Measurements from ENCODE around the gene LRP6. TPM values are rescaled to one million over a fixed set of nuclear protein-coding genes. Genes with fewer than 3 reads are reported as not detected.

The LRP6 gene
- total RNA-seq, 1 experiment from 2014 or later, result 45.5 TPM

DNA sequence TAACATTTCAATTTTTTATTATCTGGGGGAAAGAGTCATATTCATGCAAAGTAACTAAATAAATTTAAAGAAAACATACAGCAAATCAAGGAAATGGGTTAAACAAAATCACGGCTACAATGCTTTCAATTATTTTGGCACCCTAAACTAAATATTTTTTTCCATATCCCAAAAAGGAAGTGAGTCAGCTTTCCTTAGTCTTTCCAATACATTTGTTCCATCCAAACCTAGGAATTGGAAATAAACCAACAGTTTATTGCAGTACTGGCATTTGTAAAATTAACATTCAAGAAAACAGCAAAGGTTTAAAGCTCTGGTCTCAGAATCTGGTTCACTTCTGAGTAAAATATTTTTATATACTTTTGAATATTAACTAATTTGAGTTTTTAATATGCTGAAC, 106.9 kb downstream of the LRP6 start:
- no peaks in the 10 kb centered on the region for H3K4me1 ChIP-seq (replicated peaks; ENCODE audit: insufficient read depth)
- H4K20me1 ChIP-seq (ENCODE audit: insufficient read depth), result no peaks in the 10 kb centered on the region
- no peak overlapping the region for H2AFZ ChIP-seq
- no peaks in the 10 kb centered on the region for H3K9me3 ChIP-seq (ENCODE audit: insufficient read depth, low read depth)
- DNase-seq, result no peak
- intact Hi-C loops (cut with micrococcal nuclease; ENCODE audit: unreplicated experiment), result no loop called here
- BruUV-seq (replicated peaks), result no TSS peak
- H3K9me2 ChIP-seq (ENCODE audit: insufficient read depth), result no peaks in the 10 kb centered on the region
- ChIA-PET POLR2A (ENCODE audit: unreplicated experiment) (interaction anchor here (0.6 kb wide), 1 partner anchor 543 kb away, joined by 4 read pairs; no protein-coding TSS in a partner anchor), CTCF (interaction anchor here (0.6 kb wide), 1 partner anchor 25 kb away, joined by 4 read pairs; no protein-coding TSS in a partner anchor)
- no peak overlapping the region for H3K27ac ChIP-seq
- H3K79me2 ChIP-seq (ENCODE audit: low read depth), result no peaks in the 10 kb centered on the region
- TF ChIP-seq EZH2 (IDR thresholded peaks at IDR 0.05; ENCODE audit: low read depth), result no peak
- TF ChIP-seq, protein P1, sequence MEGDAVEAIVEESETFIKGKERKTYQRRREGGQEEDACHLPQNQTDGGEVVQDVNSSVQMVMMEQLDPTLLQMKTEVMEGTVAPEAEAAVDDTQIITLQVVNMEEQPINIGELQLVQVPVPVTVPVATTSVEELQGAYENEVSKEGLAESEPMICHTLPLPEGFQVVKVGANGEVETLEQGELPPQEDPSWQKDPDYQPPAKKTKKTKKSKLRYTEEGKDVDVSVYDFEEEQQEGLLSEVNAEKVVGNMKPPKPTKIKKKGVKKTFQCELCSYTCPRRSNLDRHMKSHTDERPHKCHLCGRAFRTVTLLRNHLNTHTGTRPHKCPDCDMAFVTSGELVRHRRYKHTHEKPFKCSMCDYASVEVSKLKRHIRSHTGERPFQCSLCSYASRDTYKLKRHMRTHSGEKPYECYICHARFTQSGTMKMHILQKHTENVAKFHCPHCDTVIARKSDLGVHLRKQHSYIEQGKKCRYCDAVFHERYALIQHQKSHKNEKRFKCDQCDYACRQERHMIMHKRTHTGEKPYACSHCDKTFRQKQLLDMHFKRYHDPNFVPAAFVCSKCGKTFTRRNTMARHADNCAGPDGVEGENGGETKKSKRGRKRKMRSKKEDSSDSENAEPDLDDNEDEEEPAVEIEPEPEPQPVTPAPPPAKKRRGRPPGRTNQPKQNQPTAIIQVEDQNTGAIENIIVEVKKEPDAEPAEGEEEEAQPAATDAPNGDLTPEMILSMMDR (conservative IDR thresholded peaks at IDR 0.05), result no peak
- no peak overlapping the region for H3K4me3 ChIP-seq
- H3K4me2 ChIP-seq, result no peak overlapping the region
- H3K27me3 ChIP-seq (ENCODE audit: insufficient read depth, low read depth), result no peaks in the 10 kb centered on the region
- H3K36me3 ChIP-seq (ENCODE audit: low read depth), result no peaks in the 10 kb centered on the region
- no peaks in the 10 kb centered on the region for H3F3A ChIP-seq (ENCODE audit: insufficient read depth, low read depth)

DNA sequence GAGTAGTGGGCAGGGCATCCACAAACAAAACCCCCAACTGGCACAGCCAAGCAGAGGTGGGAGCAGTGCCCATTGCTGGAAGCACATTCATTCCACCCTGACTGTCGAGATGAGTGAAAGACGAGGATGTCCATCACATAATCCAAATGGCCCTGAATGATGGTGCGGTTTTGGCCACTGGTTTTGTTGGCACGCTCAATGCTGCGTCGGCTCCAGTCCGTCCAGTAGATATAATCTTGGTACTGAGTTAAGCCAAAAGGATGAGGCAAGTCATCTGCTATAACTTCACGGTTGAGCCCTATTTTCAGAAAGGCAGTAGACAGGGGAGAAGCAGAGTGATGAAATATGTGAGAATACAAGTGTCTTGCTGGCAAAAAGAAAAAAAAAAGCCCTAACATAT, 108.0 kb downstream of the LRP6 start:
- no peaks in the 10 kb centered on the region for H3K4me1 ChIP-seq (replicated peaks; ENCODE audit: insufficient read depth)
- H3K9me3 ChIP-seq (ENCODE audit: insufficient read depth, low read depth), result no peaks in the 10 kb centered on the region
- no peaks in the 10 kb centered on the region for H3K9me2 ChIP-seq (ENCODE audit: insufficient read depth)
- no peak overlapping the region for H3K4me3 ChIP-seq
- CTCF ChIA-PET, result no interaction called here
- no peak overlapping the region for H2AFZ ChIP-seq
- no peaks in the 10 kb centered on the region for H3K36me3 ChIP-seq (ENCODE audit: low read depth)
- POLR2A ChIA-PET (ENCODE audit: unreplicated experiment), result no interaction called here
- TF ChIP-seq, protein P1 (conservative IDR thresholded peaks at IDR 0.05), result no peak
- no peak for TF ChIP-seq EZH2 (IDR thresholded peaks at IDR 0.05; ENCODE audit: low read depth)
- H3K27ac ChIP-seq, result no peak overlapping the region
- H3K4me2 ChIP-seq, result no peak overlapping the region
- no peaks in the 10 kb centered on the region for H3K79me2 ChIP-seq (ENCODE audit: low read depth)
- intact Hi-C loops (cut with micrococcal nuclease; ENCODE audit: unreplicated experiment), result no loop called here
- H3K27me3 ChIP-seq (ENCODE audit: insufficient read depth, low read depth), result no peaks in the 10 kb centered on the region
- no peaks in the 10 kb centered on the region for H4K20me1 ChIP-seq (ENCODE audit: insufficient read depth)
- no peak for DNase-seq
- H3F3A ChIP-seq (ENCODE audit: insufficient read depth, low read depth), result no peaks in the 10 kb centered on the region
- no TSS peak for BruUV-seq (replicated peaks)

DNA sequence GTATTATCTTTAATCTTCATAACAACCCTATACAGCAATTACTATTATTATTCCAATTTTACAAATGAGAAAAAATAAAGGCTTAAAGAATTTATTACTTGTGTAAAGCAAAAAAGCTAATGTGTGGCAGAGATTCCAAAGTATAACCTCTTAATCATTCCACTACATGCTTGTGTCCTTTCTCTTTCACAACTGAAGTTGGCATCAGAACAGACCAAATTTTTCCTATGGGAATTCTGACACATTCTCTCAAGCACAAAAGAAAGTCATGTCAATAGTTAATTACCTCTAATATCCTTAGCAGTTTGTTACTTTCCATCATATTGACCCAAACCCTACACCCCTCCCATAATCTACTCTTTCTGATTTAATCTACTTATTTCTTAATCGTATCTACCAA, 109.4 kb downstream of the LRP6 start:
- Histone ChIP-seq H3K36me3 (ENCODE audit: low read depth) (0 out of 2 replicates have a peak, but pooled peaks cover 6% of the 10 kb centered on the region), H3F3A (ENCODE audit: insufficient read depth, low read depth) (no peaks in the 10 kb centered on the region), H3K9me2 (ENCODE audit: insufficient read depth) (no peaks in the 10 kb centered on the region), H2AFZ (no peak overlapping the region), H3K4me1 (replicated peaks; ENCODE audit: insufficient read depth) (no peaks in the 10 kb centered on the region), H3K27ac (no peak overlapping the region), H3K4me3 (no peak overlapping the region), H3K79me2 (ENCODE audit: low read depth) (no peaks in the 10 kb centered on the region), H3K4me2 (no peak overlapping the region), H3K27me3 (ENCODE audit: insufficient read depth, low read depth) (no peaks in the 10 kb centered on the region), H4K20me1 (ENCODE audit: insufficient read depth) (no peaks in the 10 kb centered on the region), H3K9me3 (ENCODE audit: insufficient read depth, low read depth) (no peaks in the 10 kb centered on the region)
- ChIA-PET POLR2A (ENCODE audit: unreplicated experiment) (no interaction called here), CTCF (no interaction called here)
- no peak for TF ChIP-seq EZH2 (IDR thresholded peaks at IDR 0.05; ENCODE audit: low read depth)
- TF ChIP-seq, protein P1 (conservative IDR thresholded peaks at IDR 0.05), result no peak
- no peak for DNase-seq
- intact Hi-C loops (cut with micrococcal nuclease; ENCODE audit: unreplicated experiment), result no loop called here
- no TSS peak for BruUV-seq (replicated peaks)

Measured in PC-9 (cell line).